Keratinocyte (primary cell): ENCODE measurements around the gene APOL1.

Experiments
- EZH2 ChIP-seq: IDR thresholded peaks from one replicate; pipeline ENCODE4 v1.6.1; 2012; ENCODE audit warnings: inconsistent platforms, mild to moderate bottlenecking, low read length, moderate library complexity
- TF ChIP-seq, protein P1 (sequence below), 3 experiments: IDR thresholded peaks in 1 of 3; conservative IDR thresholded peaks in 1 of 3; optimal IDR thresholded peaks in 1 of 3; 2 replicates in 2 of 3; 3 replicates in 1 of 3; pipeline versions ENCODE3 to v1.5.1; 2011; ENCODE audit warnings: low read length in 3 of 3, mild to moderate bottlenecking in 3 of 3, moderate library complexity in 2 of 3, control low read depth in 1 of 3, inconsistent platforms in 1 of 3; ENCODE audit not compliant: insufficient read depth in 2 of 3; ENCODE audit errors: extremely low read depth in 1 of 3

DNA sequence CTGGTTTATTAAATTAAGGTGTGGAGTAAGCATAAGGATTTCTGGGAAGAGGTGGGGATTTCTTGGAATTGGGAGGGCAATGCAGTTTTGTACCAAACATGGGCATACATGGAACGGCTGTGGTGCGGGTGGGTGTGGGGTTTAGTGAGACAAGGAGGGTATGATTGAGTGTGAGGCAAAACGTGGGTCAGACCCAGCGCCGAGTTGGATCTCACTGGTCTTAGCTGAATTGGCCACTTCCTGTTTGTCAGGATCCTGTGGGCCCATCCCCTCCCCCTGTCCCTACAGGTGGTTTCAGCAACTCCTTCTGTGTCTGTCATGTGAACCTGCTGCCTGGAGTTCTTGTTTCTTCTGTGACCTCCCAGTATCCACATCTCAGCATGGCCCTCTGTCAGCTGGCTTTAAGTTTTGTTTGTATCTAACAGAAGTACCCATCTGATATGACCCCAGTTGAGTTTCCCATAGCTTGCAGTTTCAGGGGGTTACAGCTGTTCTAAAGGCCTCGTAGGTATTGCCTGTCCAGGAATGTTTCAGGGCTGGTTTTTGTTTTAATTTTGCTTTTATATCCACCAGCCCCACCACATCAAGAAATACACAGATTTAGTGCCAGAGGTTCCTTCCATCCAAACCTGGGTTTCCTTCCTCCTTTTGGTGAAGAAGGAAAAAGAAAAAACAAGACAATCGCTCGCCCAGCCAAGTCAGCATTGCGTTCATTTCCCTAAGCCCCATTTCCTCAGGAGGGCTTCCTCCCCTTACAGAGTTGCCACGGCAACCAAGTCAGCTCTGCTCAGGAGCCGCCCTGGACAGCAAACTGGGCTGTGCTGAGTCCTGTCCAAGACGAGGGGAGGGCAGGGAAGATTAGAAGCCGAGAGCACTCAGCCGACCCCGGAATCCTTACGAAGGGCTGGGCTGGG lies 6.0 kb downstream of the APOL1 start:
- TF ChIP-seq, protein P1, sequence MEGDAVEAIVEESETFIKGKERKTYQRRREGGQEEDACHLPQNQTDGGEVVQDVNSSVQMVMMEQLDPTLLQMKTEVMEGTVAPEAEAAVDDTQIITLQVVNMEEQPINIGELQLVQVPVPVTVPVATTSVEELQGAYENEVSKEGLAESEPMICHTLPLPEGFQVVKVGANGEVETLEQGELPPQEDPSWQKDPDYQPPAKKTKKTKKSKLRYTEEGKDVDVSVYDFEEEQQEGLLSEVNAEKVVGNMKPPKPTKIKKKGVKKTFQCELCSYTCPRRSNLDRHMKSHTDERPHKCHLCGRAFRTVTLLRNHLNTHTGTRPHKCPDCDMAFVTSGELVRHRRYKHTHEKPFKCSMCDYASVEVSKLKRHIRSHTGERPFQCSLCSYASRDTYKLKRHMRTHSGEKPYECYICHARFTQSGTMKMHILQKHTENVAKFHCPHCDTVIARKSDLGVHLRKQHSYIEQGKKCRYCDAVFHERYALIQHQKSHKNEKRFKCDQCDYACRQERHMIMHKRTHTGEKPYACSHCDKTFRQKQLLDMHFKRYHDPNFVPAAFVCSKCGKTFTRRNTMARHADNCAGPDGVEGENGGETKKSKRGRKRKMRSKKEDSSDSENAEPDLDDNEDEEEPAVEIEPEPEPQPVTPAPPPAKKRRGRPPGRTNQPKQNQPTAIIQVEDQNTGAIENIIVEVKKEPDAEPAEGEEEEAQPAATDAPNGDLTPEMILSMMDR (optimal IDR thresholded peaks at IDR 0.05 in 1 of 3, IDR thresholded peaks at IDR 0.05 in 1 of 3, conservative IDR thresholded peaks at IDR 0.05 in 1 of 3; ENCODE audit: extremely low read depth in 1 of 3, insufficient read depth in 2 of 3, low read length in 3 of 3) = no peak
- TF ChIP-seq EZH2 = no peak
